NCI-H2196 (cell line): ENCODE data around the gene IDH3G.

ENCODE experiments used
- DNase-seq: peaks from one replicate; lab custom pipeline; 2025; ENCODE audit not compliant: unreplicated experiment; lab: John Stamatoyannopoulos, UW

Gene IDH3G

GRCh38 chrX:153816831-153817690, 22.9 kb upstream of the IDH3G start:
- no peak for DNase-seq

GRCh38 chrX:153814591-153815315, 20.6 kb upstream of the IDH3G start:
- no peak for DNase-seq

GRCh38 chrX:153813161-153813560, 19.0 kb upstream of the IDH3G start:
- no peak for DNase-seq

- no peak for DNase-seq
Observed at GRCh38 chrX:153812220-153812619, 18.0 kb upstream of the IDH3G start.

GRCh38 chrX:153807976-153808375, 13.8 kb upstream of the IDH3G start:
- no peak for DNase-seq

- DNase-seq, result no peak
Observed at GRCh38 chrX:153806999-153807575, 12.9 kb upstream of the IDH3G start.

- DNase-seq, result no peak
Observed at GRCh38 chrX:153805436-153805835, 11.3 kb upstream of the IDH3G start.

GRCh38 chrX:153804621-153805020, 10.4 kb upstream of the IDH3G start:
- DNase-seq, result no peak

- DNase-seq, result no peak
Observed at GRCh38 chrX:153804100-153804595, 10.0 kb upstream of the IDH3G start.

GRCh38 chrX:153803211-153804099, 9.3 kb upstream of the IDH3G start:
- DNase-seq, result no peak

- no peak for DNase-seq
Observed at GRCh38 chrX:153802513-153803045, 8.4 kb upstream of the IDH3G start.

GRCh38 chrX:153801669-153802068, 7.5 kb upstream of the IDH3G start:
- no peak for DNase-seq

- no peak for DNase-seq
Observed at GRCh38 chrX:153800746-153801145, 6.6 kb upstream of the IDH3G start.

- no peak for DNase-seq
Observed at GRCh38 chrX:153800177-153800722, 6.1 kb upstream of the IDH3G start.

GRCh38 chrX:153799326-153799725, 5.2 kb upstream of the IDH3G start:
- no peak for DNase-seq

- no peak for DNase-seq
Observed at GRCh38 chrX:153797415-153798015, 3.3 kb upstream of the IDH3G start.

- no peak for DNase-seq
Observed at GRCh38 chrX:153794897-153795816, 982 bp upstream of the IDH3G start.

- no peak for DNase-seq
Observed at GRCh38 chrX:153793291-153793690, 884 bp downstream of the IDH3G start.

- DNase-seq, result no peak
Observed at GRCh38 chrX:153792368-153792767, 1.8 kb downstream of the IDH3G start.
